Body of pancreas (tissue), 4 donors: ENCODE data around the gene TESK2. TPM values are rescaled to one million over a fixed set of nuclear protein-coding genes. Genes with fewer than 3 reads are reported as not detected.
"Not testable (repeated sequence)": the region's sequence is repeated elsewhere in the genome, so short reads cannot be mapped to it uniquely, and the experiment has no call there.

ENCODE experiments used
- ATAC-seq: fragments of 150-250 bp; one replicate; pipeline ENCODE4 v1.9.1; 2016
- DNase-seq, 4 donors: peaks; one replicate each; pipeline ENCODE4 v3.0.0-alpha.2; 2019
- H3K27ac ChIP-seq, 4 donors: fragments of 200-600 bp; sonication (generic); 1 replicate in 3 of 4; 2 replicates in 1 of 4; pipeline versions ENCODE4 v1.5.1 to v1.6.1; 2016 to 2019; ENCODE audit warnings: mild to moderate bottlenecking in 1 of 4, mixed read lengths in 1 of 4, moderate library complexity in 1 of 4
- H3K27me3 ChIP-seq, 2 donors: fragments of 200-600 bp; sonication (generic); one replicate each; pipeline ENCODE4 v1.6.0; 2016; ENCODE audit warnings: mild to moderate bottlenecking in 1 of 2
- H3K36me3 ChIP-seq, 2 donors: fragments of 200-600 bp; sonication (generic); replicated peaks in 1 of 2; 2 replicates each; pipeline ENCODE4 v1.5.1; 2016; ENCODE audit warnings: low read depth in 2 of 2; ENCODE audit not compliant: insufficient read depth in 1 of 2
- H3K4me1 ChIP-seq: fragments of 200-600 bp; sonication (generic); one replicate; pipeline ENCODE4 v1.6.0; 2016
- H3K4me3 ChIP-seq, 2 donors: fragments of 200-600 bp; sonication (generic); 1 replicate in 1 of 2; 2 replicates in 1 of 2; pipeline ENCODE4 v1.5.1; 2016 to 2019
- H3K9me3 ChIP-seq, 3 donors: fragments of 200-600 bp; sonication (generic); 1 replicate in 2 of 3; 2 replicates in 1 of 3; pipeline ENCODE4 v1.5.1; 2016
- CTCF ChIP-seq, 7 experiments: fragments of 450-650 bp in 4 of 7; fragments of 200-600 bp in 3 of 7; sonication (generic) in 3 of 7; IDR thresholded peaks; one replicate each; pipeline ENCODE4 v1.5.1; 2016 to 2019; ENCODE audit warnings: antibody characterized with exemption in 7 of 7
- POLR2A ChIP-seq, 3 donors: fragments of 450-650 bp; IDR thresholded peaks; one replicate each; pipeline ENCODE4 v1.6.1; 2016; ENCODE audit warnings: antibody characterized with exemption in 3 of 3, mild to moderate bottlenecking in 2 of 3
- whole genome bisulfite sequencing, 2 donors: methylation state at CpG; one replicate each; pipeline ENCODE4 v1.1.5; 2017; 5-methylcytosine and 5-hydroxymethylcytosine counted together
- intact Hi-C: fragments of 100-400 bp; cut with DNase I; formaldehyde crosslinking; loops from one replicate; pipeline ENCODE4 v1.15.1; 2023
- total RNA-seq, 2 donors: library from RNA; depleted of rRNA; stranded (reverse); fragments of >200 nt; gene quantifications; one replicate each; pipeline ENCODE4 v1.1.0, GENCODE V29; 2016

The TESK2 gene
- total RNA-seq, 2 donors from 2014 or later: 0.33 to 3.6 TPM

DNA sequence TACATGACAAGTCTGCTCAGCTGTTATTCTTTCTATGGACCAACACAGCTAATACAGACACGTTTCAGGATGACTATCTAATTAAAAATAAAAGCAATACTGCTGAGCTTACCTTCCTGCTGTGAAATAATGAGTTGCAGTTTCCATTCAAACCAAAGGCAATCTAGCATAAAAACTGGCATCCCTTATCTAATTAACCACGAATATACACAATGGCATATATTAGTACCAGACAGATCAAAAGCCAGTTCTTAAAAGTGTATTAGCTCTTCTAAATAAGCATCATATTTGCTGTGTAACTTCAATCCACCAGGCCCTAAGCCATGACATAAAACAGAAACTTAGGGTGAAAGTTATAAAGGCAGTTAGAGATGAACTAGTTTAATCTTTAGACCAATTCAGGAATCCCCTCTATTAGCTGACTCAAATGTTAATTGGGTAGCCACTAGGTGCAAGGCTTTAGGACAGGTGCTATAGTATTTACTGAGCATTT lies 20.6 kb downstream of the TESK2 start:
- WGBS, 2 donors: 42 to 48% methylated on average over 2 of the region's 2 CpGs
- no peaks in the 10 kb centered on the region for H3K36me3 ChIP-seq
- no peaks in the 10 kb centered on the region for H3K9me3 ChIP-seq
- DNase-seq: no peak
- no peak overlapping the region for H3K4me3 ChIP-seq
- H3K27ac ChIP-seq: no peak overlapping the region
- no peak for TF ChIP-seq POLR2A (IDR thresholded peaks at IDR 0.05)
- no peak for TF ChIP-seq CTCF (IDR thresholded peaks at IDR 0.05)
- H3K27me3 ChIP-seq: no peaks in the 10 kb centered on the region
- intact Hi-C loops: no loop called here
- no peak for ATAC-seq
- no peaks in the 10 kb centered on the region for H3K4me1 ChIP-seq

DNA sequence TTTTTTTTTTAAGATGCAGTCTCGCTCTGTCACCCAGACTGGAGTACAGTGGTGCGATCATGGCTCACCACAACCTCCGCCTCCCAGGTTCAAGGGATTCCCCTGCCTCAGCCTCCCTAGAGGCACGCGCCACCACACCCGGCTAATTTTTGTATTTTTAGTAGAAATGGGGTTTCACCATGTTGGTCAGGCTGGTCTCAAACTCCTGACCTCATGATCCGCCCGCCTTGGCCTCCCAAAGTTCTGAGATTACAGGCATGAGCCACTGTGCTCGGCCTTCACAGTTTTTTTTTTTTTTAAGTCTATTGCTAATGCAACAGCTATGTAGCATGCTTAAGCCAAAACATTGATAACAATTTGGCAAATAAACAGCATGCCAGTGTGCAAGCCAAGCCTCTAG lies 23.6 kb downstream of the TESK2 start:
- 88 to 92% methylated on average over 9 of the region's 9 CpGs for WGBS, 2 donors
- ATAC-seq, H3K27me3 ChIP-seq, H3K27ac ChIP-seq, intact Hi-C loops, H3K4me1 ChIP-seq, H3K36me3 ChIP-seq, H3K4me3 ChIP-seq, H3K9me3 ChIP-seq, DNase-seq: not testable (repeated sequence)

- Histone ChIP-seq H3K27ac (no peak overlapping the region), H3K4me1 (no peaks in the 10 kb centered on the region), H3K27me3 (no peaks in the 10 kb centered on the region), H3K36me3 (no peaks in the 10 kb centered on the region), H3K9me3 (no peaks in the 10 kb centered on the region), H3K4me3 (no peak overlapping the region)
- intact Hi-C loops: no loop called here
- DNase-seq (no peak), ATAC-seq (no peak)
- TF ChIP-seq CTCF (IDR thresholded peaks at IDR 0.05) (no peak), POLR2A (IDR thresholded peaks at IDR 0.05) (no peak)
These were observed 25.7 kb downstream of the TESK2 start for GRCh38 chr1:45465277-45465676.

DNA sequence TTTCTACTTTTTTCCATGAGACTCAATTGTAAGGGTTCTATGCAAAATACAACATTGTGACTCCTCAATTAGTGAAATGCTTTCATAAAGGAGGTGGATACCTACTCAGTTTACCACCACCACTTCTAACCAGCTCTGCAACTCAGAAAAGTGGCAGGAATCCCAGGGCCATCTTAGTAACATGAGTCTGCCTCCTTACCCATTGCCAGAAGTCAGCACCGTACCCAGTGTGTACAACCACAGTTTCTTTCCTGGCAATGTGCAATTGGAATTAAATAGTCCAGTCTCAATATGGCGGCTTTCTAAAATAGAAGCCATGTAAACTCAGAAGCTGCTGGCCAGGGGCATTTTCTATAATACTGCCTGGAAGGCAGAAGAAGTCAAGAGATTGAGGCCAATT lies 32.1 kb downstream of the TESK2 start:
- intact Hi-C loops: no loop called here
- DNase-seq (no peak), ATAC-seq (no peak)
- Histone ChIP-seq H3K27ac (no peak overlapping the region), H3K36me3 (no peaks in the 10 kb centered on the region), H3K4me1 (no peaks in the 10 kb centered on the region), H3K27me3 (no peaks in the 10 kb centered on the region), H3K9me3 (no peaks in the 10 kb centered on the region), H3K4me3 (no peak overlapping the region)
- TF ChIP-seq CTCF (IDR thresholded peaks at IDR 0.05): no peak
- no peak for TF ChIP-seq POLR2A (IDR thresholded peaks at IDR 0.05)
- WGBS, 2 donors: 90 to 92% methylated on average over 2 of the region's 2 CpGs

- H3K4me1 ChIP-seq: no peaks in the 10 kb centered on the region
- intact Hi-C loops: no loop called here
- H3K4me3 ChIP-seq: no peak overlapping the region
- H3K27me3 ChIP-seq: no peaks in the 10 kb centered on the region
- DNase-seq (no peak), ATAC-seq (no peak)
- H3K9me3 ChIP-seq: no peaks in the 10 kb centered on the region
- TF ChIP-seq POLR2A (IDR thresholded peaks at IDR 0.05): no peak
- TF ChIP-seq CTCF (IDR thresholded peaks at IDR 0.05): no peak
- H3K27ac ChIP-seq: no peak overlapping the region
- no peaks in the 10 kb centered on the region for H3K36me3 ChIP-seq
These were observed 34.4 kb downstream of the TESK2 start for GRCh38 chr1:45456531-45456930.
